GM12801 (cell line): ENCODE measurements around the gene STAM.

ENCODE experiments used
- TF ChIP-seq, protein P1 (sequence below): IDR thresholded peaks from one replicate; pipeline ENCODE4 v1.5.1; 2011; ENCODE audit warnings: control low read depth; ENCODE audit not compliant: insufficient read length; ENCODE audit errors: extremely low read depth

STAM gene

DNA sequence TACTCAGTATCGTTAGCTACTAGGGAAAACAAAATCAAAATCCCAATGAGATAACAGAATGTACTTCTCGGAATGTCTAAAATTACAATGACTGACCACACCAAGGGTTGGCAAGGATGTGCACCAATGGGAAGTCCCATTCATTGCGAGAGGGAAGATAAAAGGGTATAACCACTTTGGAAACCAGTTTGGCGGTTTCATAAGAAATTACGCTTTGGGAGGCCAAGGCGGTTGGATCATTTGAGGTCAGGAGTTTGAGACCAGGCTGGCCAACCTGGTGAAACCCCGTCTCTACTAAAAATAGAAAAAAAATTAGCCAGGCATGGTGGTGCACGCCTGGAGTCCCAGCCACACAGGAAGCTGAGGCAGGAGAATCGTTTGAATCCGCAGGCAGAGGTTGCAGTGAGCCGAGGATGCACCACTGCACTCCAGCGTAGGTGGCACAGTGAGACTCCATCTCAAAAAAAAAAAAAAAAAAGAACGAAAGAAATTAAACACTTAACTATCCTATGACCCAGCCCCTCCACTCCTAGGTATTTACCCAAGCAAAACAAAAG lies 34.4 kb upstream of the STAM start:
- TF ChIP-seq, protein P1, sequence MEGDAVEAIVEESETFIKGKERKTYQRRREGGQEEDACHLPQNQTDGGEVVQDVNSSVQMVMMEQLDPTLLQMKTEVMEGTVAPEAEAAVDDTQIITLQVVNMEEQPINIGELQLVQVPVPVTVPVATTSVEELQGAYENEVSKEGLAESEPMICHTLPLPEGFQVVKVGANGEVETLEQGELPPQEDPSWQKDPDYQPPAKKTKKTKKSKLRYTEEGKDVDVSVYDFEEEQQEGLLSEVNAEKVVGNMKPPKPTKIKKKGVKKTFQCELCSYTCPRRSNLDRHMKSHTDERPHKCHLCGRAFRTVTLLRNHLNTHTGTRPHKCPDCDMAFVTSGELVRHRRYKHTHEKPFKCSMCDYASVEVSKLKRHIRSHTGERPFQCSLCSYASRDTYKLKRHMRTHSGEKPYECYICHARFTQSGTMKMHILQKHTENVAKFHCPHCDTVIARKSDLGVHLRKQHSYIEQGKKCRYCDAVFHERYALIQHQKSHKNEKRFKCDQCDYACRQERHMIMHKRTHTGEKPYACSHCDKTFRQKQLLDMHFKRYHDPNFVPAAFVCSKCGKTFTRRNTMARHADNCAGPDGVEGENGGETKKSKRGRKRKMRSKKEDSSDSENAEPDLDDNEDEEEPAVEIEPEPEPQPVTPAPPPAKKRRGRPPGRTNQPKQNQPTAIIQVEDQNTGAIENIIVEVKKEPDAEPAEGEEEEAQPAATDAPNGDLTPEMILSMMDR = no peak

GRCh38 chr10:17616403-17617030 lies 27.4 kb upstream of the STAM start:
- TF ChIP-seq, protein P1 = no peak

DNA sequence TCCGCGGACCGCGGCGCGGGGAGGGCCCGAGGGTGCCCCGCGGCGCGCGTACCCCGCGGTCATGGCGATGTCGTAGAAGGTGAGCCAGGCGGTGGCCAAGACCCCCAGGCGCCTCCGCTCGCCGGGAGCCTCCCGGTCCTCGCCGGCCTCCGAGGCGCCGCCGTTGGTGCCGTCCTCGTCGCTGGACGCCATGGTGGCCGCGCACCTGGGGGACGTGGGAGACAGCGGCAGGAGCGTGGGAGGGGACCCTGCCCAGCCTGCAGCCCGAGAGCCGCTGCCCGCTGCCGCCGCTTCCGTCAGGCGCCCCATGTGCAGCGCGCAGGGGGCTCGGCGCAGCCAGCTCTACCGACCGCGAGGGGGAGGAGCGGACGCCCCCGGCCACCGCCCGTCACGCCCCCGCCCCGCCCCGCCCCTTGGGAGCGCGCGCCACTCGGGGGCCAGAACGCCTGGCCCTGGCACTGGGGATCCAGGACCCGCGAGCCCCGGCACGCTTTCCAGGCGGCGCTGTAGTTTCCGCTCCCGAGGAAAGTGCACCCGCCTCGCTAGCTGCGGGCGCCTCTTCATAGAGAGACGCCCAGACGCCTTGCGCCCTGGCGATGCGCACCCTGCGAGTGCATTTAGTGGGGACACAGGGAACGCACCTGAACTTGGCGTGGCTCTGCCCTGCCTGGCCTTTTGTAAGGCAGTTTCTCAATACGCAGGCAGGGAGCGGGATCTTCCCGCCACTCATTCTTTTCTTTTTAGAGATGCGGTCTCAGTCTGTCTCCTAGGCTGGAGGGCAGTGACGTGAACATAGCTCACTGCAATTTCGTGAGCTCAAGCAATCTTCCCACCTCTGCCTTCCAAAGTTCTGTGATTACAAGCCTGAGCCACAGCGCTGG lies 26.7 kb upstream of the STAM start, which contains the start of gene HACD1:
Gene HACD1, minus strand, starts transcription at position 344 of the 881 bp plus-strand sequence. Its CDS starts 35 bp downstream, at position 309.
- TF ChIP-seq, protein P1 = no peak

DNA sequence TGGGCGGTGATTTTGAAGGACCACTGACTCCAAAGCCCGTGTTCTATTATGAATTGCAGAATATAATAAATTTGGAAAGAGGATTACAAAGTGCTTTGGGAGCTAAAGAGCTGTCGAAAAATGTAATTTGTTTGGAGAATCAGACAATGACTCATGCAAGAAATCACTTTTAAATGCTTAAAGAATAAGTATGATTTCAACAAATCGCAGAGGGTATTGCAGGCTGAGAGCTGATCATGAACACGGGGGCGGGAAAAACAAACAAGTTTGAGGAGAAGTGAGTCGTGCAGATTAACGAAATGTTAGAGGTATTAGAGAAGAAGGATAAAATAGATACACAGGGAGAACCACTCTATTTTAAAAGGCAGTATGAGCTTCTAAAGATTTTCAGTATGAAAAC lies 21.9 kb upstream of the STAM start:
- TF ChIP-seq, protein P1 = no peak

DNA sequence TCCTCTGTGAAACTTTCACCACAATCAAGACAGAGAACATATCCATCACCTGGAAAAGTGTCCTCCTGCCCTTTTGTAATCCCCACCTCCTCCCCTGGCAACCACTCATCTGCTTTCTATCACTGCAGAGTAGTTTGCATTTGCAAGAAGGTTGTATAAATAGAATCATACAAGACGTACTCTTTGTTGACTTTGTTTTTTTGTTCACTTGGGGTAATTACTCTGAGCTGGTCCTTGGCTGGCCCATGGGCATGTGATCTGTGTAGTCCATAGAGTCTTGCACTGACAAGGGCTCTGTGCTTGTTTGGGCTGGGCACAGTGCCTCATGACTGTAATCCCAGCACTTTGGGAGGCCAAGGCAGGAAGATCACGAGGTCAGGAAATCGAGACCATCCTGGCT lies 19.0 kb upstream of the STAM start:
- TF ChIP-seq, protein P1 = no peak

DNA sequence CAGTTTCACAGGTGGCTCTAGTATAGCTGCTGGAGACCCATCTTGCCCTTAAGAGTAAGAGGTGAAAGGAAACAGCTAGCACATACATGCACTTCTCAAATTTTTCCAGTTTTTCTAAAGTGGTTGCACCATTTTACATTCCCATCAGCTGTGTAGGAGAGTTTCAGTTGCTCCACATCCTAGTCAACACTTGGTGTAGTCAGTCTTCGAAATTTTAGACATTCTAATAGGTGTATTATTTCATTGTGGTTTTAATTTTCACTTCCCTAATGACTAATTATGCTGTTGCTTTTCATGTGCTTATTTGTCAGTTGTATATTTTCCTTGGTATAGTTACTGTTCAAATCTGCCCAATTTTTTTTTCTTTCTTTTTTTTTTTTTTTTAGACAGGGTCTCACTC lies 17.3 kb upstream of the STAM start:
- TF ChIP-seq, protein P1 = no peak

GRCh38 chr10:17633353-17633752 lies 10.6 kb upstream of the STAM start:
- TF ChIP-seq, protein P1 = no peak
